ENCODE data around the gene CES2.

CES2 gene

DNA sequence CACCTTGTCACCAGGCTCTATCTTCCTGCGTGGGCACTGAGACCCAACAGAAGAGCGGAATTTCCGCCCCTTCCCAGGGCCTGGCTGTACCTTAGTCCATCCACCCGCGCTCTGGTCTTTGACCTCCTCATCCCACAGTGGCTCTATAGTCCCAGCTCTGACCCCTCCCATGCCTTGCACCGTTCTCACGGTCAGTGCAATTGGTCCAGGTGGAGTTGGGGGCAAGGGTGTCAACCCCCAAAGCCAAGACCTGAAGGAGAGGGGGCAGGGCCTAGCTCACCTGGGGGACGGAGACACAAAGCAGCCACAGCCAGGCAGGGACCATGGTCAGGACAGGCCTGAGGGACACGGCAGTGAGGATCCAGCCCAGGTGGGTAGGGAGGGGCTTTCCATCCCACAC, 17.6 kb upstream of the CES2 start:
- Histone ChIP-seq H3K4me2 (ENCODE audit: insufficient read depth, low read length) (no peak overlapping the region), H3K9ac (ENCODE audit: low read depth, low read length) (no peak overlapping the region), H2AFZ (ENCODE audit: low read depth, low read length) (no peak overlapping the region), H3K4me3 (ENCODE audit: low read depth in 1 of 2, low read length in 2 of 2) (no peak overlapping the region), H3K9me3 (ENCODE audit: insufficient read depth, low read length, severe bottlenecking) (no peaks in the 10 kb centered on the region), H3K27me3 (ENCODE audit: insufficient read depth, low read length, poor library complexity) (peaks cover 7% of the 10 kb centered on the region), H3K36me3 (ENCODE audit: insufficient read depth, low read length) (no peaks in the 10 kb centered on the region), H3K4me1 (ENCODE audit: insufficient read depth, low read length) (no peaks in the 10 kb centered on the region), H3K79me2 (ENCODE audit: insufficient read depth, low read length) (no peaks in the 10 kb centered on the region), H3K27ac (ENCODE audit: low read length) (no peak overlapping the region), H4K20me1 (ENCODE audit: insufficient read depth, low read length) (0 out of 2 replicates have a peak, but pooled peaks cover 3% of the 10 kb centered on the region)
- no peak for TF ChIP-seq EZH2 (IDR thresholded peaks at IDR 0.05; ENCODE audit: borderline replicate concordance, low read depth, low read length, severe bottlenecking)
- DNase-seq, result no peak
- ATAC-seq (ENCODE audit: insufficient read depth, low read depth), result no peak

DNA sequence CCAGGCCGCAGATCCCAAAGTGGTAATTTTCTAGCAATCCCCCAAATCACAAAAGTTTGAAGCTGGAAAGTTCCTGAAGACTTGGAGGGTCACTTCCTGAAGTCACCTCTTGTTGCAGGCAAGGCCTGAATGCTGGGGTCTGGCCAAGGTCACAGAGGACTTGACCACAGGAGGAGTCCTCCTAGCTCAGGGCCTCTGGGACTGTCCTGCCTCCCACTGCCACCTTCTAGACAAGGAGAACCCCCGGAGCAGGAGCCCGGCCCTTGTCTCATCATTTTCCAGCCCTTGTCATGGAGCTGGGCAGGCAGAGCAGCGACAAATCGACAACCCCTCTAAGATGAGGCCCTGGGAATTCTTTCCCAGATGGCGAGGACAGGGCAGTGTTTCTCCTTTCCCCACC, 17.0 kb upstream of the CES2 start:
- H3K4me3 ChIP-seq (ENCODE audit: low read depth in 1 of 2, low read length in 2 of 2), result no peak overlapping the region
- ATAC-seq (ENCODE audit: insufficient read depth, low read depth) (no peak), DNase-seq (no peak)
- TF ChIP-seq EZH2 (IDR thresholded peaks at IDR 0.05; ENCODE audit: borderline replicate concordance, low read depth, low read length, severe bottlenecking), result no peak
- TF ChIP-seq, protein P1, sequence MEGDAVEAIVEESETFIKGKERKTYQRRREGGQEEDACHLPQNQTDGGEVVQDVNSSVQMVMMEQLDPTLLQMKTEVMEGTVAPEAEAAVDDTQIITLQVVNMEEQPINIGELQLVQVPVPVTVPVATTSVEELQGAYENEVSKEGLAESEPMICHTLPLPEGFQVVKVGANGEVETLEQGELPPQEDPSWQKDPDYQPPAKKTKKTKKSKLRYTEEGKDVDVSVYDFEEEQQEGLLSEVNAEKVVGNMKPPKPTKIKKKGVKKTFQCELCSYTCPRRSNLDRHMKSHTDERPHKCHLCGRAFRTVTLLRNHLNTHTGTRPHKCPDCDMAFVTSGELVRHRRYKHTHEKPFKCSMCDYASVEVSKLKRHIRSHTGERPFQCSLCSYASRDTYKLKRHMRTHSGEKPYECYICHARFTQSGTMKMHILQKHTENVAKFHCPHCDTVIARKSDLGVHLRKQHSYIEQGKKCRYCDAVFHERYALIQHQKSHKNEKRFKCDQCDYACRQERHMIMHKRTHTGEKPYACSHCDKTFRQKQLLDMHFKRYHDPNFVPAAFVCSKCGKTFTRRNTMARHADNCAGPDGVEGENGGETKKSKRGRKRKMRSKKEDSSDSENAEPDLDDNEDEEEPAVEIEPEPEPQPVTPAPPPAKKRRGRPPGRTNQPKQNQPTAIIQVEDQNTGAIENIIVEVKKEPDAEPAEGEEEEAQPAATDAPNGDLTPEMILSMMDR (IDR thresholded peaks at IDR 0.05; ENCODE audit: borderline replicate concordance, extremely low read depth, low read length, poor library complexity, severe bottlenecking), result no peak
- H3K36me3 ChIP-seq (ENCODE audit: insufficient read depth, low read length), result no peaks in the 10 kb centered on the region
- H3K79me2 ChIP-seq (ENCODE audit: insufficient read depth, low read length), result no peaks in the 10 kb centered on the region
- H2AFZ ChIP-seq (ENCODE audit: low read depth, low read length), result no peak overlapping the region
- no peak overlapping the region for H3K9ac ChIP-seq (ENCODE audit: low read depth, low read length)
- no peaks in the 10 kb centered on the region for H3K9me3 ChIP-seq (ENCODE audit: insufficient read depth, low read length, severe bottlenecking)
- 0 out of 2 replicates have a peak, but pooled peaks cover 3% of the 10 kb centered on the region for H4K20me1 ChIP-seq (ENCODE audit: insufficient read depth, low read length)
- peaks cover 7% of the 10 kb centered on the region for H3K27me3 ChIP-seq (ENCODE audit: insufficient read depth, low read length, poor library complexity)
- no peak overlapping the region for H3K4me2 ChIP-seq (ENCODE audit: insufficient read depth, low read length)
- H3K27ac ChIP-seq (ENCODE audit: low read length), result no peak overlapping the region
- H3K4me1 ChIP-seq (ENCODE audit: insufficient read depth, low read length), result no peaks in the 10 kb centered on the region

DNA sequence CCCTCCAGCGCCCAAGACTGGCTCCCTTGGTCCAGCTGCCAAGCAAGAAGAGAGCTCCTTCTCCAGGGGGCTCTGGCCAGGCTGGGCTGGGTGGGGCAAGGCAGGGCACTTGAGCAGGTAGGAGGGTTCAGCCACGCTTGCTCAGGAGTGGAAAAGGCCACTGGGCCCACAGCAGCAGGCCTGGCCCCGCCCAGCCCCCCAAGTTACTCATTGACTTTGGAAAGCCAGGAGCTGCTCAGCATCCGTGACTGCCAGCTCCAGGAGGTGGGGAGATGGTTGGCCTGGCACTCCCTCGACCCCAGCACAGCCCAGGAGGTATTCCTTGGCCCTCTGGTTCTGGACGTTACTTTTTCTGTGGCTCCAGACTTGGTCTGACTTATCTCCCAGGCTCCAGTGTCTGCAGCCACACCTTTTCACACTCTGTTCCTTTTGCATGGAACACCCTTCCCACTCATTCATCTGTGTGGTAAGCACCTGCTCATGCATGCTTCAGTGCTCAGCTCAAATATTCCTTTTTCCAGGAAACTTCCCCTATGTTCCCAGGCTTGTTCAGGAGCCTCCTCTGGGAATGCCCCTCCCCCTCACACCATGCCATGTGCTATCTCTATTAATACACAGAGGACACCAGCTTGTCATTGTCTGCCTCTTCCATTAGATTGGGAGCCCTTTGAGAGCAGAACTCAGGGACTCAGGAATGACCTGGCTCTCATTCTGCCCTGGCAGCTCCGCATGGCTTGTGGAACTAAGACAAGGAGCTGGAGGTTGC, 16.3 kb upstream of the CES2 start, which contains the start of gene CDH16:
CDH16 (minus strand) TSS at position 83 of the 766 bp plus-strand sequence. CDS start 820 bp downstream, outside the sequence.
- Histone ChIP-seq H3K27me3 (ENCODE audit: insufficient read depth, low read length, poor library complexity) (peaks cover 7% of the 10 kb centered on the region), H3K4me1 (ENCODE audit: insufficient read depth, low read length) (no peaks in the 10 kb centered on the region), H3K36me3 (ENCODE audit: insufficient read depth, low read length) (no peaks in the 10 kb centered on the region), H3K9ac (ENCODE audit: low read depth, low read length) (no peak within 1 kb of the TSS), H2AFZ (ENCODE audit: low read depth, low read length) (no peak within 1 kb of the TSS), H3K9me3 (ENCODE audit: insufficient read depth, low read length, severe bottlenecking) (no peaks in the 10 kb centered on the region), H3K4me2 (ENCODE audit: insufficient read depth, low read length) (no peak within 1 kb of the TSS), H4K20me1 (ENCODE audit: insufficient read depth, low read length) (0 out of 2 replicates have a peak, but pooled peaks cover 3% of the 10 kb centered on the region), H3K27ac (ENCODE audit: low read length) (no peak within 1 kb of the TSS), H3K79me2 (ENCODE audit: insufficient read depth, low read length) (no peaks in the 10 kb centered on the region), H3K4me3 (ENCODE audit: low read depth in 1 of 2, low read length in 2 of 2) (no peak within 1 kb of the TSS)
- TF ChIP-seq, protein P1 (IDR thresholded peaks at IDR 0.05; ENCODE audit: borderline replicate concordance, extremely low read depth, low read length, poor library complexity, severe bottlenecking), result no peak
- no peak for TF ChIP-seq EZH2 (IDR thresholded peaks at IDR 0.05; ENCODE audit: borderline replicate concordance, low read depth, low read length, severe bottlenecking)
- DNase-seq, result no peak
- ATAC-seq (ENCODE audit: insufficient read depth, low read depth), result no peak

DNA sequence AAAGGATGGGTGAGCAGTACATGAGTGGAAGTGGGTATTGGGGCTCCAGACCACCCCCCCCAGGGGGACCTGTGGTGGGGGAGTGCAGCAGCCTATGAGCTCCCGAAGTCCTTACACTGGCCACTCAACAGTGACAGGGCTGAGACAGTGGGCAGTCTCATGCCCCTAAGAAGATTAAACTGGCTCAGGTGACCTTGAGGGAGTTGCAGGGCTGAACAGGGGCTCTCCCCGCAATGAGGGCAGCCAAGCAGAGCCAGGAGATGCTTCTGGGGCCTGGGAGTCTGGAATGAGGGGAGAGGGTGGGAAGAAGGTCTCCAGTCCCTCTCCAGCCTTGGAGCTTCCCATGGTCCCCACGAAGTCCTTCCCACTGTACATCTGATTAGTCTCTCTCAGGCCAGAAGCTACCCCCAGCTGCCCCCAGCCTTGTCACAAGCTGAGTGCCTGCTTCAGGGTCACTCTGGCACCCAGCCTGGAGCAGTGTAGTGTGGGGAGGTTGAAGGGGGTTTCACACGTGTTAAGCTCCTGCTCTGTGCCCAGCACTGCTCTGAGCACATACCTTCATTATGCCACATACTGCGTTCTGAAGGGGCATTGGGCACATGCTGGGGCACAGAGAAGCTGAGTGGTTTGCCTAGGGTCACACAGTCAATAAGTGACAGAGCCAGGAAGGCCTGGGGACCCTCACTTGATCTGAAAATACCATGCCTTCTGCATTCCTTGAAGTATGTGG, 15.6 kb upstream of the CES2 start:
- Histone ChIP-seq H3K9me3 (ENCODE audit: insufficient read depth, low read length, severe bottlenecking) (no peaks in the 10 kb centered on the region), H3K27ac (ENCODE audit: low read length) (no peak overlapping the region), H3K9ac (ENCODE audit: low read depth, low read length) (no peak overlapping the region), H3K4me2 (ENCODE audit: insufficient read depth, low read length) (no peak overlapping the region), H4K20me1 (ENCODE audit: insufficient read depth, low read length) (0 out of 2 replicates have a peak, but pooled peaks cover 3% of the 10 kb centered on the region), H3K4me3 (ENCODE audit: low read depth in 1 of 2, low read length in 2 of 2) (no peak overlapping the region), H3K4me1 (ENCODE audit: insufficient read depth, low read length) (no peaks in the 10 kb centered on the region), H3K27me3 (ENCODE audit: insufficient read depth, low read length, poor library complexity) (peaks cover 7% of the 10 kb centered on the region), H2AFZ (ENCODE audit: low read depth, low read length) (no peak overlapping the region), H3K36me3 (ENCODE audit: insufficient read depth, low read length) (no peaks in the 10 kb centered on the region), H3K79me2 (ENCODE audit: insufficient read depth, low read length) (no peaks in the 10 kb centered on the region)
- no peak for TF ChIP-seq EZH2 (IDR thresholded peaks at IDR 0.05; ENCODE audit: borderline replicate concordance, low read depth, low read length, severe bottlenecking)
- TF ChIP-seq, protein P1 (IDR thresholded peaks at IDR 0.05; ENCODE audit: borderline replicate concordance, extremely low read depth, low read length, poor library complexity, severe bottlenecking), result no peak
- ATAC-seq (ENCODE audit: insufficient read depth, low read depth) (no peak), DNase-seq (no peak)
